Stimulated activated naive CD4-positive, alpha-beta T cell treated with Interleukin-2 at 50 U/mL for 16 hours (primary cell): ENCODE measurements around the gene FMO5.

Source experiments
- DNase-seq: peaks from one replicate; lab custom pipeline; 2025; lab: John Stamatoyannopoulos, UW

The FMO5 gene

GRCh38 chr1:147142886-147143285, 82.3 kb downstream of the FMO5 start:
- no peak for DNase-seq
